ENCODE measurements around the gene SELENOK. TPM values are rescaled to one million over a fixed set of nuclear protein-coding genes. Genes with fewer than 3 reads are reported as not detected.

The SELENOK gene
- total and polyA plus RNA-seq, 2 donors (not counting 1 experiment from before 2014, with no cell fraction given) = 27.5 to 56.1 TPM

DNA sequence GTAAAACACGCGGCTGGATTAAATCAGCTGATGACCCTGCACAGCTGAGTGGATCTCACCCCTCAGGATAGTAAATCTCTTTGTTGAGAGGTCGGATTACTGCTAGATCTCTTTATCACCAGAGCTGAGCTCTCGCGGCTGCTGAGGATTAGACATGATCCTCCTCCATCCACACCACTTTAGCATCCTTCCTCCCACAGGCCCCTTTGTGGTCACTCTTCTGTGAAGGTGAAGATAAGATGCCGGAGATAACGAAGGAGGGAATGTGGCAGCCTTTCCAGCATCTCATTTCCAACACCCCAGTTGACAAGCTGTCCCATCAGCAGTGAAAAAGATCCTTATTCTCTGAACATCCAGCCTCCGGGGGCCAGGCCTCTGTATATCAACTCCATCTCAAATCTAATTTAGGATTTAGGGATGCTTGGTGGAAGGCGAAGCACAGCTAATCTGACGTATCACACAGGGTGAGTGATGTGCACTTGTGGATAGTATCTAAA lies 47.5 kb upstream of the SELENOK start:
- Histone ChIP-seq H2AFZ (ENCODE audit: insufficient read depth, low read depth, low read length, poor library complexity, severe bottlenecking) (no peak overlapping the region), H3K79me2 (ENCODE audit: control insufficient read depth, insufficient read depth, low read length) (no peaks in the 10 kb centered on the region), H3K27me3 (replicated peaks in 1 of 4; ENCODE audit: control extremely low read depth in 1 of 4, control insufficient read depth in 3 of 4, insufficient read depth in 4 of 4, low read length in 3 of 4) (peaks cover 0 to 8% (median 6%) of the 10 kb centered on the region in 4 experiments), H3K27ac (ENCODE audit: low read length in 2 of 2) (no peak overlapping the region), H4K20me1 (ENCODE audit: control insufficient read depth, insufficient read depth, low read length, poor library complexity, severe bottlenecking) (no peaks in the 10 kb centered on the region), H3K9ac (ENCODE audit: low read length) (no peak overlapping the region), H3K4me1 (ENCODE audit: control insufficient read depth in 2 of 2, insufficient read depth in 2 of 2, low read length in 2 of 2) (no peaks in the 10 kb centered on the region), H3K9me3 (ENCODE audit: control extremely low read depth in 1 of 3, control insufficient read depth in 2 of 3, insufficient read depth in 1 of 3, low read length in 2 of 3) (peaks cover 0 to 8% (median 6%) of the 10 kb centered on the region in 3 donors), H3K36me3 (replicated peaks in 1 of 2; ENCODE audit: control extremely low read depth in 1 of 2, control insufficient read depth in 1 of 2, extremely low read depth in 1 of 2, insufficient read depth in 2 of 2, low read length in 1 of 2) (no peaks in the 10 kb centered on the region), H3K4me3 (ENCODE audit: control extremely low read depth in 1 of 5, extremely low read depth in 1 of 5, insufficient read depth in 1 of 5, low read depth in 2 of 5, low read length in 4 of 5) (no peak overlapping the region), H3K4me2 (replicated peaks; ENCODE audit: low read depth, low read length, poor library complexity, severe bottlenecking) (no peak overlapping the region)
- Mint-ChIP-seq H3K4me1 (no peaks in the 10 kb centered on the region), H3K27me3 (peaks cover 48% of the 10 kb centered on the region), H3K4me3 (no peak overlapping the region), H3K27ac (no peak overlapping the region), H3K9me3 (ENCODE audit: insufficient read depth) (peaks cover 6% of the 10 kb centered on the region)
- POLR2A ChIA-PET = no interaction called here
- WGBS (ENCODE audit: insufficient coverage) = 52% methylated on average over 3 of the region's 10 CpGs
- ATAC-seq (ENCODE audit: low read depth) = no peak
- intact Hi-C loops (cut with micrococcal nuclease) = no loop called here
- DNase-seq = no peak
- TF ChIP-seq EZH2 (IDR thresholded peaks at IDR 0.05; ENCODE audit: borderline replicate concordance, insufficient read depth, low read depth, low read length, poor library complexity, severe bottlenecking) (no peak), CTCF (IDR thresholded peaks at IDR 0.05) (no peak)
- CTCF ChIA-PET = interaction anchor here (1.2 to 1.7 kb wide), 4 partner anchors 10 to 1242 kb away, joined by 3 to 6 read pairs (median 3); no protein-coding TSS in a partner anchor

DNA sequence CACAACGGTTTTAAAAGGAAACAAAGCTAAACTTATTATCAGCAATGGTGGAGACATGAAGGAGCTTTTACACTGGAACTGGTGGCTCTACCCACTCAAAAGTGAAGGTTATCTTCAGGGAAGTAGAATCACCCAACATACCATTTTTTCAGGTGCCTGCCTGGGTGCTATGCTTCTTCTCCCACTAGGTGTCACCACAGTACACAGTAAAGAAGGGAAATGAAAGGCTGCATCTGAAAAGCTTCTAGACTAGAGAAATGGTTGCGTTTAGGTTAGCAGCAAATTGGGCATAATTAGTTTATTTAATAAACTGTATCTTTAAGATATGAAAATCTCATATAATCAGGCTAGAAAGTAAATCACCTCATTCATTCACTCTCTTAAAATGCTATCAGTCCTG lies 47.0 kb upstream of the SELENOK start:
- Mint-ChIP-seq H3K27me3 (peaks cover 46% of the 10 kb centered on the region), H3K27ac (no peak overlapping the region), H3K9me3 (ENCODE audit: insufficient read depth) (peaks cover 6% of the 10 kb centered on the region), H3K4me3 (no peak overlapping the region), H3K4me1 (no peaks in the 10 kb centered on the region)
- ChIA-PET POLR2A (no interaction called here), CTCF (interaction anchor here (1.2 to 1.7 kb wide), 4 partner anchors 9 to 1242 kb away, joined by 3 to 6 read pairs (median 3); no protein-coding TSS in a partner anchor)
- Histone ChIP-seq H3K9ac (ENCODE audit: low read length) (no peak overlapping the region), H3K4me1 (ENCODE audit: control insufficient read depth in 2 of 2, insufficient read depth in 2 of 2, low read length in 2 of 2) (no peaks in the 10 kb centered on the region), H2AFZ (ENCODE audit: insufficient read depth, low read depth, low read length, poor library complexity, severe bottlenecking) (no peak overlapping the region), H3K4me3 (ENCODE audit: control extremely low read depth in 1 of 5, extremely low read depth in 1 of 5, insufficient read depth in 1 of 5, low read depth in 2 of 5, low read length in 4 of 5) (no peak overlapping the region), H3K9me3 (ENCODE audit: control extremely low read depth in 1 of 3, control insufficient read depth in 2 of 3, insufficient read depth in 1 of 3, low read length in 2 of 3) (peaks cover 0 to 8% (median 6%) of the 10 kb centered on the region in 3 donors), H3K36me3 (replicated peaks in 1 of 2; ENCODE audit: control extremely low read depth in 1 of 2, control insufficient read depth in 1 of 2, extremely low read depth in 1 of 2, insufficient read depth in 2 of 2, low read length in 1 of 2) (no peaks in the 10 kb centered on the region), H3K27ac (ENCODE audit: low read length in 2 of 2) (no peak overlapping the region), H3K27me3 (replicated peaks in 1 of 4; ENCODE audit: control extremely low read depth in 1 of 4, control insufficient read depth in 3 of 4, insufficient read depth in 4 of 4, low read length in 3 of 4) (peaks cover 0 to 8% (median 6%) of the 10 kb centered on the region in 4 experiments), H4K20me1 (ENCODE audit: control insufficient read depth, insufficient read depth, low read length, poor library complexity, severe bottlenecking) (no peaks in the 10 kb centered on the region), H3K4me2 (replicated peaks; ENCODE audit: low read depth, low read length, poor library complexity, severe bottlenecking) (no peak overlapping the region), H3K79me2 (ENCODE audit: control insufficient read depth, insufficient read depth, low read length) (no peaks in the 10 kb centered on the region)
- peak; percentile 77 for TF ChIP-seq CTCF (IDR thresholded peaks at IDR 0.05)
- TF ChIP-seq EZH2 (IDR thresholded peaks at IDR 0.05; ENCODE audit: borderline replicate concordance, insufficient read depth, low read depth, low read length, poor library complexity, severe bottlenecking) = no peak
- intact Hi-C loops (cut with micrococcal nuclease) = no loop called here
- WGBS (ENCODE audit: insufficient coverage) = no CpG with 5 or more reads among the region's 2 CpGs
- ATAC-seq (ENCODE audit: low read depth) (no peak), DNase-seq (peak; percentile 42)
